Stimulated activated CD4-positive, alpha-beta T cell treated with anti-CD3 and anti-CD28 coated beads, TNF-alpha, amount 100 ng/mL, for 48 hours (primary cell): ENCODE results near the gene AK8.

Source experiments
- DNase-seq, 3 donors: peaks; one replicate each; pipeline ENCODE4 v3.0.0-alpha.2; 2020; ENCODE audit warnings: low read depth in 3 of 3

AK8 gene

DNA sequence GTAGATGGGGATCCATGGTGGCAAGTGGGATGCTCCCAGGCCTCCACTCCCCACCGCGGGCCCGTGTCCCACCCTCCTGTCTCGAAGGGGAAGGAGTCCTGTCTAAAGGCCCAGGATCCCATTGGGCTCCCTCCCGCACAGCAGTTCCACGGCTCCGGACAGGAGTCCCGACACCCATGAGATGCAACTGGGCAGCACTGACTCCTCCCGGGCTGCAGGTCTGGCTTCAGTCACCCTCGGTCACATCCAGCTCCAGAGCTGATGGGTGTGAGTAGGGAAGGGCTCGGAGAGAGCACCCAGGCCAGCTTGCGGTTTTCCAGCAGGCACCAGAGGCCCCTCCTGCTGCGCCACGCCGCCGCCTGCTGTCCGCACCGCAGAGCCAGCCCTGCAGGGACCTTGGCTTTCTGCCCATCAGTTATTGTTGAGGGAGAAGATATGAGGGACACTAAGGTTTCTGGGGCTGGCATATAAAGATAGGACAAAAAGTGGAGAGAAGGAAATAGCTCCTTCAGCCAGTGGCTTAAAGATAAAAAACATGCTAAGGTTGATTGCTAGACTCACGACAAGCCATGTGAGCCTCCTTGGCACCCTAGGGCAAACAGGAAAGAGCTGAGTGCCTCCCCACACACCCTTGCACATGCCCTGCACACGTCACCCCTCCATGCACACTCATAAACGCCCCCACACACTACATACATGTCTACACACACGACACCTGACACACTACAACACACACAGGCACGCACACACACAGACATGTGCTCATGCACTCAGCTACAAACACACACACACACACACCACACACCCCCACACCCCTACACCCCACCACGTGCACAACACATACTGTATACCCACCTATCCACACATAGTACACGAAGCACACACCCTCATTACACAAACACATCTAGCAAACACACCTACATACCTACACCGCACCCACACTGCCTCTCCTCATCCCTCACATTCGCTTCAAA is 79.0 kb downstream of the AK8 start:
- no peak for DNase-seq

GRCh38 chr9:132797861-132798659 is 80.0 kb downstream of the AK8 start:
- no peak for DNase-seq

GRCh38 chr9:132795511-132796303 is 82.4 kb downstream of the AK8 start:
- no peak for DNase-seq

DNA sequence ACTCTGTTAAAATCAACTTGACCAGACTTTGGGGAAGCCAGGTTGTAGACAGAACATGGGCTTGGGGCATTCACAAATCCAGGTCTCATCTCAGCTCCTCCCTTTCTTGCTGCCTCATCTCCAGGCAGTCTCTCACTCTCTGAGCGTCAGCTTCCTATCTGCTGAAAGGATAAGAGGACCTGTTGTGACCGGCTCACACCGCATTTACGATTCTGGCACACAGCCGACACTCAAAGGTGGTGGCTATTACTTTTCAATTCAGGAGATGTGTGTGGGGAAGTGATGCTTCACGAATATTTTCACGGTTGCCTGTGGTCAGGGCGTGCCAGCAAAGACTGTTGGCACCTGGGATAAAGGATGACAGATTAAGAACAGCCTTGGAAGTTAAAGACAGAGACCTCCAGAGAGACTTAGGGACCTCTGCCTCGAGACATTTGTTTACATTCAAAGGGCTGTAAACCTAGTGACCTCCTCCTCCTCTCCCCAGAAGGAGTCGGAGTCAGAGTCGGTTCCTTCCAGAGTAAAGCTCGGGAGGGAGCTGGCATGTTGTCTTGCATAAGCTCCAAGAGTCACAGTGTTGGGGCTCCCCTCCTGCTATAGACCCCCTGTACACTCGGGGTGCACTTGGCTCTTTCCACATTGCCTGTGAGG is 83.2 kb downstream of the AK8 start:
- DNase-seq, result no peak

GRCh38 chr9:132793606-132794580 is 84.2 kb downstream of the AK8 start:
- DNase-seq, result no peak

GRCh38 chr9:132792547-132792946 is 85.5 kb downstream of the AK8 start:
- DNase-seq, result no peak

DNA sequence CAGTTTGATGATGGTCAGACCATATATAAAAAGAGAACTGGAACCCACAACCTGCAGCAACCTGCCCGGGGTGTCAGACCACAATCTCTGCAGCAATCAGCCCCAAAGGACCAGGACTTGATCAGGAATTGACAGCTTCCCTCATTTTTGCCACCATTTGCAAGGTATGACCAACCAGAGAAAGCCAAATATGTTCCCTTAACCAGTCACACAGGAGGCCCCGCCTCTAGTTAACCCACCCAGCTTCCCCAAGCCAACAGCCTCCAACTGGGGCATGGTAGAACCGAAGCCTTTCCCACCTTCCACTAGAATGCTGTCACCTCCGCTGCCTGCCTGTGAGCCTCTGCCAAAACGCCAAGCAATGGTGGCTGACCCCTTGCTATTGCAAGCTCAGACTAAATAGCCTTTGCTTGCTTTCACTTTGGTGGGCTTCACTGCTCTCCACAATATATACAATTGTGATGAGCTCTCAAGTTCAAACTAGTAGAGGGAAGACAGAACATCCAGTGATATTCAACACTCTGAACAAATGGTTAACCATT is 86.3 kb downstream of the AK8 start:
- no peak for DNase-seq

DNA sequence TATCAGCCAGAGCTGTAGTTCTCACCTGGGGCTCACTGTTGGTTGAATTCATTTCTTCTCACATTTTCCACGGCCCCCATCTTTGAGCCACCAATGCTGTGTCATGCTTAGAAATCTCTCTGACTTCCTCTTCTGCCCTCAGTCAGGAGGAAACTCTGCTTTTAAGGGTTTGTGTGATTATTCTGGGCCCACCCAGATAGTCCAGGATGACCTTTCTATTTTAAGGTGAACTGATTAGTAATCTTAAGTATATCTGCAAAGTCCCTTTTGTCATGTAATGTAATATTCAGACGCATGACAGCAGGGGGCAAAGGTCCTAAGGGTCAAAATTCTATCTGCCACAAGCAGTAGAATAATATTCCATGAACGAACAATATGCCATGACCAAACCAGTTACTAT is 88.4 kb downstream of the AK8 start:
- DNase-seq, result no peak

DNA sequence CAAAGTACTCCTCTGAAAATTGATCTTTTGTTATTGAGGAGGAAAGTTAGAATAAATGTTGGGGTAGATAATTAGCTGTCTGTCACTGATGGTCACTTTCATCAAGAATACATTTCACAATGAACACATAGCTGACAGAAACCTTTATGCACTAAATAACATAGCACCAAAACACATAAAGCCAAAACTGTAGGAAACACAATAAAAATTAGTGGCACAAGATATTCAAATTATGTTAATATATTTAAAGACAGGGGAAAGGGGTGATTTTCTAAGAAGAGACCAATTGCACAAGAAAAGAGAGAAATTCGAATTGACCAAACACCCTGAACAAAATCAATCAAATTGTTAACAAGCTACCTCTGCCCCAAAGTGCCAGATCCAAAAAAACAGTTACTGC is 89.7 kb downstream of the AK8 start:
- DNase-seq, result no peak

GRCh38 chr9:132787748-132788159 is 90.3 kb downstream of the AK8 start:
- no peak for DNase-seq

GRCh38 chr9:132784286-132784830 is 93.7 kb downstream of the AK8 start:
- no peak for DNase-seq

- no peak for DNase-seq
Observed at GRCh38 chr9:132783006-132783405, 95.1 kb downstream of the AK8 start.

- DNase-seq, result no peak
Observed at GRCh38 chr9:132782037-132782436, 96.0 kb downstream of the AK8 start.

- no peak for DNase-seq
Observed at GRCh38 chr9:132780230-132781007, 97.7 kb downstream of the AK8 start.

- no peak for DNase-seq
Observed at GRCh38 chr9:132776891-132777290, 101.2 kb downstream of the AK8 start.

- no peak for DNase-seq
Observed at GRCh38 chr9:132776268-132776667, 101.8 kb downstream of the AK8 start.

GRCh38 chr9:132775720-132776119 is 102.4 kb downstream of the AK8 start:
- DNase-seq, result no peak

GRCh38 chr9:132774886-132775285 is 103.2 kb downstream of the AK8 start:
- DNase-seq, result no peak
